Activated CD4-positive, alpha-beta T cell treated with anti-CD3 and anti-CD28 coated beads, Interleukin-2, amount 50 U/mL, for 1 hour (primary cell): Measurements from ENCODE around the gene MCOLN2.

Experiments
- DNase-seq: peaks from one replicate; pipeline ENCODE4 v3.0.0-alpha.2; 2020

The MCOLN2 gene

GRCh38 chr1:84982395-84982794 lies 14.5 kb downstream of the MCOLN2 start:
- DNase-seq: no peak

DNA sequence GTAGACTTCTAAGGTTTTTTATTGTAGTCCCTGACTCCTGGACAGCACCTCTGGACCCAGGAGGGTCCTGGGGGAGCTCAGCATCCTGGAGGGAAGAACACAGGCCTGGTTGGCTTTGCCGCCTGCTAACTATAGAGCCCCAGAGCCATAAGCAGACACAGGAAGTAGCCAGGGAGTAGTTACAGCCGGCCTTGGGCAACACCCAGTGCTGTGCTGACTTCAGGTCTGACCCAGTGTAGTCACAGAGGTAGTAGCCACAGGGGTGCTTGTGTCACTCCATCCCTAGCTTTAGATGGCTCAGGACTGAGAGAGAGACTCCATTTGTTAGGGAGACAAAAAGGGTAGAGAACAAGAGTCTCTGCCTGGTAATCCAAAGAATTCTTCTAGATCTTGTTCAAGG lies 21.9 kb downstream of the MCOLN2 start:
- DNase-seq: no peak

- DNase-seq: no peak
These were observed 23.2 kb downstream of the MCOLN2 start for GRCh38 chr1:84973498-84974334.

DNA sequence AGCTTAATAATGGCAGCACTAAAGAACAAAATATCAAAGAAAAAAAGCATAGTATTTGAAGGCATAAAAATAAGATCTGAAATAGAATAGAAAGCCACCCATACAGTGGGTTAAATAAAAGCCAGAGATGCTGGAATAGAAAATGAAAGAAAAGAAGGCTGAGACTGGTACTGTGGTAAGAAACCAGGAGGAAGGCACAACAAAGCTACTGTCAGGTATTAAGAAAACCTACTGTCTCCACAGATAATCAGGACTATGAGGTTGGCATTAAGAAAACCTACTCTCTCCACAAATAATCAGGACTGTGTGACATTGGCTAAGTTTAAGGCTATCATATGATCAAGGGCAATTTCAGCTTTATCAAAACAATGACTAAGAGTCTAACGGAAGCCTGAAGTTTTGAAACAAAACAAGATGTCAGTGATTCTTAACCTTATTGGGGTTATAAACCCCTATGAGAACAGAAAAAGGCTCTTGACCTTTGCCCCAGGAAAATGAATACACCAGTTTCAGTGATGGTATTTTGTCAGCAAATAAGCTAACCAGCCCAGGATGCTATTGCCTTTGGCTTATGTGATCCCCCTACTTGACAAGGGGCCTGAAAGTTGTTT lies 24.4 kb downstream of the MCOLN2 start:
- no peak for DNase-seq

GRCh38 chr1:84971957-84972356 lies 25.0 kb downstream of the MCOLN2 start:
- DNase-seq: no peak

GRCh38 chr1:84969489-84970250 lies 27.2 kb downstream of the MCOLN2 start:
- no peak for DNase-seq

DNA sequence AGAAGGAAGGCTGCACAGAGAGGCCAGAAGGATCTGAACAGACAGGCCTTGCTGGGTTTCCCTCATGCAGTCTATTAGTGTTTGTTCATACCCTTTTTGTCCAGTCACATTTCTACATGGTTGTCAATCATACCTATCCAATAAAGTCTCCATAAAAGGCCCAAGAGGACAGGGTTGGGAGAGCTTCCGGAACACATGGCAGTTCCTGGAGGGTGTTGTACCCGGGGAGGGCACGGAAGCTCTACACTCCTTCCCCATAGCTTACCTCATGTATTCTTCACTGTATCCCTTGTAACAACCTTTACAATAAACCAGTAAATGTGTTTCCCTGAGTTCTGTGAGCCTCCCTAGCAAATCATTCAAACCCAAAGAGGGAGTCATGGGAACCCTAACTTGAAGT lies 28.0 kb downstream of the MCOLN2 start:
- no peak for DNase-seq

DNA sequence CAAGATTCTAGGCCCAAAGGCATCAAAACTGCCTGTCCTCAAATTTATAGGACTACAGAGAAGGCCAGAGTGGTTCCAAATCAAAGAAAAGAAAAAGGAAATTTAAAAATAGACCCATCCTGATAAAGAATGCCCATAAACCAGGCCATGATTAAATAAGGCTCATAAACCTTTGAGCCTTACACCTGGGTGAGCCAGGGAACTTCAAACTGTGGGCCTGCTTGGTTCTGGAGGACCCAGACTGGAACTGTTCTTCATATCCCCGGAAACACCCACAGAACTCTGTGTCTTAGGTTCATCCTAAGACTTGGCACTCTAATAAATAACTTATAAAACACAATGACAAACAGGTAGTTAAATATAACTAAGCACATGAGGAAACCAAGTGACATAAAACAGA lies 28.8 kb downstream of the MCOLN2 start:
- DNase-seq: no peak

- DNase-seq: no peak
These were observed 29.2 kb downstream of the MCOLN2 start for GRCh38 chr1:84967666-84968065.

GRCh38 chr1:84963021-84963420 lies 33.9 kb downstream of the MCOLN2 start:
- no peak for DNase-seq

- DNase-seq: no peak
These were observed 35.6 kb downstream of the MCOLN2 start for GRCh38 chr1:84961316-84961715.

- DNase-seq: no peak
These were observed 36.5 kb downstream of the MCOLN2 start for GRCh38 chr1:84960371-84960770.

DNA sequence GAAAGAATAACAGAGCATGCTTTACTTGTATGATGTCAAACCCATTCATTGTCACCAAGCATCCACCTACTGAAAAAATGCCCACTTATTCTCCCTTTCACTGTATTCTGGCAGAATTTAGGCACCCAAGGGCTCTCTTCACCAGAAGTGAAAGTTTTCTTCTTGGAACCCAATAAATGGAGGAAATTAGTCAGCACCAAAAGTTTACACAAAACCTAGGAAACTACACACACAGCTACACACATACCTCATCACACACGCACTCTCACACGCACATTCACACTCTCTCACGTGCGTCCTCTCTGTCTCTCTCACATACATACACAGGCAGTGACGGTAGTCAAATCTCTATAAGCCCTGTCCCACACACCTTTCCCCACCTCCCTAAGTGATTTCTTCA lies 37.6 kb downstream of the MCOLN2 start:
- no peak for DNase-seq

- DNase-seq: no peak
These were observed 38.9 kb downstream of the MCOLN2 start for GRCh38 chr1:84957966-84958365.

DNA sequence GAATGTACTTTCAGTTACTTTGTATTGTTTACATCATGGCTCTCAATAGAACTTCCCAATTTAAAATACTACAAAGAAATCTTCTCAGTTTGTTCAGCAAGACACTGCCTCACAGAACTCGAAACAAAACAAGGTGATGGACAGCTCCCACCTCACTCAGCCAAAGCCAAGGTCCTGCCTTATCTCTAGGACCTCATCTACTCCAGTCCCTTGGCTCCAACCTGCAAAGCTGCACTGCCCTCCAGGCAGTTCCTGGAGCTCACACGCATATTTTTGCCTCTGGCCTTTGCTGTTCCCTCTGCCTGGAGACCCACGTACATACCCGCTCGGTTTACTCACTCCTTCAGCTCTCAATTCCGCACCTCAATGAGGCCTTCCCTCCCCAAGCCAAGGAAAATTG lies 40.3 kb downstream of the MCOLN2 start:
- no peak for DNase-seq

DNA sequence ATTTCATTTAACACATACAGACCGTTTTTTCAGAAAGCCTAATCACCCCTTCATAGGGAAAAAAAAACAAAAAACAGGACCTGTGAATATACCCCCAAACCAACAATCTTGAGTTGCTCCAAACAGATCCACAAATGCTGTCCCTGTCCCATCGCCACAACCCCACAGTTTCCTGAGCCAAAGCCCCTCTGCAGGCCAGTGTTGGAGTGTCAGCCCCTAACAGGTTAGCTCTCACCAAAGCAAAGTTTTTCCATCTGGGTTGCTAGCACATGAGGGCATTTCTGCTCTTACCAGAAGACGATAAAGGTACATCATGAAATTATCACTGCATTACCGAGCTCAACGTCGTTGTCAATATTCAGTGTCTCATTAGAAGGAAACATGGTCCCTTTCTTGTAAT lies 40.8 kb downstream of the MCOLN2 start:
- DNase-seq: no peak

GRCh38 chr1:84949664-84950063 lies 47.2 kb downstream of the MCOLN2 start:
- no peak for DNase-seq

DNA sequence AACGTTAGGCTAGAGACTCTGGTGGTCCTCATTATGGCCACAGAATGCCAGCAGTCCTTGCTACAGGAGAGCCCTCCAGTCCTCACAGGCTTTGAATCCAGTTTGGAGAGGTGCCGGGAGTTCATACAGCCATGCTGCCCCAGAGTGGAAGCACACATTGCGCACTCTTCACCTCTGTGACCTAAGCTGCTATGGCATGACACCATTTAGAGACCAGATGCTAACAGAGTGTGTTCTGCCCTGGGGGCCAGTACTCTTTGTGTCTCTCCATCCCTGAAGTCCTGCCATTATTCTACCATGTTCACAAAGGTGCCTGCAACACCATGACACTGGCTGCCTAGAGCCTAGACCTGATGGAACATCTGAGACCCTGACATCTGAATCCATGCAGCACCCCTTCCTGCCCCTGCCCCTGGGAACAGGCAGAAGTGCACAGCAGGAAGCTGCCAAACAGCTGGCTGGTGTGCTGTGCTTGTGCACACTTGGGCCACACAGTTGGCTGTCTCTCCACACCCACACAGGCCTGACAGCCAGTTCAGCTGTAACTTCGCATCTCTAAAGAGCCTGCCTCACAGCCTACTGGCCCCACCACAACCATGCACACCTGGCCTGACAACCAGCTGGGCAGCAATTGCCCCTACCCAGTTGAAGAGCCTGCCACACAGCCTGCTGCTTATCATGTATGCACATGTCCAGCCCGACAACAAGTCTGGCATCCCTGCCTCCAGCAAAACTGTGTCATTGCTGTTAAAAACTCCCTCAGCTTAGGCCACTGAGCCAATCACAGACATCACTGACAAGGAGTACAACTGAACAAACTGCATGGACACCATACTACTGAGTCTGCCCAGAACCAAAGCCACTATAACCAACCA lies 49.1 kb downstream of the MCOLN2 start:
- no peak for DNase-seq

DNA sequence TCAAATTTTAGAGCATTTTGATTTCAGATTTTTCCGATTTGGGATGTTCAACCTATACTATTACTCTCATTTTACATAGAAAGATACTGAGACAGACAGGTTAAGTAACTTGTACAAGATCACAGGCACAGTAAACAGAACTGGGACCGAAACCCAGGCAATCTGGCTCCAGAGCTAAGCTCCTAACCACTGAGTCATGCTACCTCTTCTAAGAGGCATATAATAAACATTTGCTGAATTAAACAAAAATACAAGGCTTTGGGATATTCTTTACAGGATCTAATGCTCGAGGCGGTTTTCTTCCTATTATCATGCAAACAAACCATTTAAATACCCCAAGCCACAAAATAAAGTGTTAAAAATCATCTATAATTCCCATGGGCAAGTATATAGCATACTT lies 50.3 kb downstream of the MCOLN2 start:
- no peak for DNase-seq

DNA sequence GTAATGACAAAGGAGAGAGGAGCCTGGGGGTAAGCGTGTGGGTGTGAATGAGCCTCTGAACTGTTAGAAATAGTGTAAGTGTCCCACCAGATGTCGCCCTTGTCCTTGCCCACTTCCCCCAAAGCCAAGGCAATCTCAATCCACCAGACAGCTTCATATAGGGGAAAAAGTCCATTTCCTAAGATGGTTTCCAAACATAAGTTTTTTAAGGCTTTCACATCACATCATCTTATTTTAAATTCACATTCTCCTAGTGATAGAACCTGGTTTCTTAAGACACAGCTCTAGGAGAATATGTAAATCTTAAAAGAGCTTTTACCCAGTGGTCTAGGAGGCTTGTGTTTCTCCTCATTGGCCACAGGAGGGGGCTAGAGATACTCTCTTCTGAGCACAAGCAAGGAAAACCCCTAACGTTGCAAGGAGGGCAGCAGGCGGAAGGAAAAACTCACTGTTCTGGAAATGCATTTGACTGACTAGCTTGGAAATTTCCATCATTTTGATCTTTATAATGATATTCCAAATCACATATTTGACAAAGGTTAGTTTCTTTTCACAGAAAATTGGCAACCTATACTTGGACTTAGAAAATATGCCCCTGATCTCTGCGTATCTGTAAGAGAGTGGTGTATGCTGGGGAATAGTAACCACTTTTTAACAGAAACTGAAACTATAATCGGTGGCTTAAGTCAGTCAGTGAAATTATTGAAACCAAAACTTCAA lies 52.0 kb downstream of the MCOLN2 start:
- DNase-seq: peak; percentile 56

DNA sequence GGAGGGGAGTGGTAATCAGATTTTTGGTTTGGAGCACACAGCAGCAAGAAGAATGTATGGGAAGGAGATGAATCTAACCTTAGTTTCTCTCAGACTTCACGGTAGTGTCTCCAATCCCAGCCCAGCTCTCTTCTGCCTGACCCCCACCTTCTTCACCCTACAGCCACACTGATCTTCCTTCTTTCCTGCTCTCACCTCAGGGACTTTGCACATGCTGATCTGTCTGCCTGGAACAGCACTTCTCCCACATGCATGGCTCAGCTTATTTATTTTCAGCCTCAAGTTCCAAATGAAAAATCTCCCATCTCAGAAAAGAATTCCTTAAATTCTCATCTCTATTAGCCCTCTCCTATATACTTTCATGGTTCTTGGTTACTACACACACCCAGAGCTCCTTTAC lies 55.1 kb downstream of the MCOLN2 start:
- no peak for DNase-seq

DNA sequence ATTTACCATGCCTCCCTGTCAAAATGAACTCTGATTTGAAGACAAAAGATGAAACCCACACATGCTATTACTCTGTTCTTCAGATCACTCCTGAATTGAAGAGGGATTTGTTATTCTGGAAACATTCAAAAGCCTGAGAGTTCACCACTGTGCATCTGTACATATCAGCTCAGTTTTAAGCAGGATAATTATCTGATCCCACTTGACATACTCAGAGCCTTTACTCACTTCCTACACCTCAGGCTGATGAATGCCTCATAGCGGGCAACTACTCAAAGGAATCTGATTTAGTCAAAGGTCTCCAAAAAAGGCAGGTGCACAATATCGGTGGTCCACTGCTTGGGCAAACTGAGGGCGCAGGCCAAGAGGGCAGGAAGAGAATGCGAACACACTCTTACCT lies 56.4 kb downstream of the MCOLN2 start:
- DNase-seq: no peak
